ENCODE data around the gene ATOH8. TPM values are rescaled to one million over a fixed set of nuclear protein-coding genes. Genes with fewer than 3 reads are reported as not detected.

Gene ATOH8
- total RNA-seq, 3 donors from 2014 or later = 1.9 to 8.7 (median 2.8) TPM

- DNase-seq = no peak
- TF ChIP-seq CTCF (IDR thresholded peaks at IDR 0.05) = no peak
- intact Hi-C loops (cut with DNase I, micrococcal nuclease) = no loop called here
- ATAC-seq = no peak
- Histone ChIP-seq H3K9me3 (no peaks in the 10 kb centered on the region), H3K4me1 (ENCODE audit: low read depth) (peaks cover 20% of the 10 kb centered on the region), H3K36me3 (ENCODE audit: low read depth) (no peaks in the 10 kb centered on the region), H3K4me3 (no peak overlapping the region)
These were observed 13.6 kb upstream of the ATOH8 start for GRCh38 chr2:85740193-85740592.

GRCh38 chr2:85741211-85741832, 12.5 kb upstream of the ATOH8 start:
- Histone ChIP-seq H3K4me3 (no peak overlapping the region), H3K9me3 (no peaks in the 10 kb centered on the region), H3K4me1 (ENCODE audit: low read depth) (peaks cover 20% of the 10 kb centered on the region), H3K36me3 (ENCODE audit: low read depth) (no peaks in the 10 kb centered on the region)
- intact Hi-C loops (cut with DNase I, micrococcal nuclease) = no loop called here
- ATAC-seq (no peak), DNase-seq (no peak)
- TF ChIP-seq CTCF (IDR thresholded peaks at IDR 0.05) = no peak

- intact Hi-C loops (cut with DNase I, micrococcal nuclease) = no loop called here
- Histone ChIP-seq H3K36me3 (ENCODE audit: low read depth) (no peaks in the 10 kb centered on the region), H3K4me1 (ENCODE audit: low read depth) (peaks cover 20% of the 10 kb centered on the region), H3K4me3 (no peak overlapping the region), H3K9me3 (no peaks in the 10 kb centered on the region)
- TF ChIP-seq CTCF (IDR thresholded peaks at IDR 0.05) = no peak
- DNase-seq = peak in 2 of 3 donors; percentile 47 to 55
- peak; percentile 51 for ATAC-seq
These were observed 11.8 kb upstream of the ATOH8 start for GRCh38 chr2:85741833-85742455.

GRCh38 chr2:85743304-85743978, 10.3 kb upstream of the ATOH8 start:
- H3K36me3 ChIP-seq (ENCODE audit: low read depth) = no peaks in the 10 kb centered on the region
- intact Hi-C loops (cut with DNase I, micrococcal nuclease) = no loop called here
- DNase-seq (no peak), ATAC-seq (no peak)
- H3K9me3 ChIP-seq = no peaks in the 10 kb centered on the region
- no peak overlapping the region for H3K4me3 ChIP-seq
- H3K4me1 ChIP-seq (ENCODE audit: low read depth) = peaks cover 20% of the 10 kb centered on the region
- TF ChIP-seq CTCF (IDR thresholded peaks at IDR 0.05) = no peak

- Histone ChIP-seq H3K36me3 (ENCODE audit: low read depth) (no peaks in the 10 kb centered on the region), H3K4me1 (ENCODE audit: low read depth) (peaks cover 20% of the 10 kb centered on the region), H3K9me3 (no peaks in the 10 kb centered on the region), H3K4me3 (no peak overlapping the region)
- intact Hi-C loops (cut with DNase I, micrococcal nuclease) = no loop called here
- TF ChIP-seq CTCF (IDR thresholded peaks at IDR 0.05) = no peak
- DNase-seq (no peak), ATAC-seq (no peak)
These were observed 9.7 kb upstream of the ATOH8 start for GRCh38 chr2:85744055-85744454.
